Neuron (in vitro differentiated cells): Measurements from ENCODE around the gene MRPL14.

Experiments used
- H2AFZ ChIP-seq: one replicate; pipeline ENCODE4 v1.6.1; 2013; ENCODE audit warnings: low read depth, mild to moderate bottlenecking, inconsistent platforms, low read length, moderate library complexity
- H3K27me3 ChIP-seq: one replicate; pipeline ENCODE4 v1.6.1; 2013; ENCODE audit warnings: low read length; ENCODE audit not compliant: insufficient read depth
- H3K36me3 ChIP-seq: one replicate; pipeline ENCODE4 v1.6.1; 2013; ENCODE audit warnings: low read length; ENCODE audit not compliant: insufficient read depth
- H3K4me1 ChIP-seq: one replicate; pipeline ENCODE4 v1.6.1; 2013; ENCODE audit warnings: low read length; ENCODE audit not compliant: insufficient read depth
- H3K4me3 ChIP-seq: 2 replicates; pipeline ENCODE4 v1.5.1; 2013; ENCODE audit warnings: mild to moderate bottlenecking, low read length, moderate library complexity
- H3K9me3 ChIP-seq: one replicate; pipeline ENCODE4 v1.6.1; 2013; ENCODE audit warnings: low read length

The MRPL14 gene

DNA sequence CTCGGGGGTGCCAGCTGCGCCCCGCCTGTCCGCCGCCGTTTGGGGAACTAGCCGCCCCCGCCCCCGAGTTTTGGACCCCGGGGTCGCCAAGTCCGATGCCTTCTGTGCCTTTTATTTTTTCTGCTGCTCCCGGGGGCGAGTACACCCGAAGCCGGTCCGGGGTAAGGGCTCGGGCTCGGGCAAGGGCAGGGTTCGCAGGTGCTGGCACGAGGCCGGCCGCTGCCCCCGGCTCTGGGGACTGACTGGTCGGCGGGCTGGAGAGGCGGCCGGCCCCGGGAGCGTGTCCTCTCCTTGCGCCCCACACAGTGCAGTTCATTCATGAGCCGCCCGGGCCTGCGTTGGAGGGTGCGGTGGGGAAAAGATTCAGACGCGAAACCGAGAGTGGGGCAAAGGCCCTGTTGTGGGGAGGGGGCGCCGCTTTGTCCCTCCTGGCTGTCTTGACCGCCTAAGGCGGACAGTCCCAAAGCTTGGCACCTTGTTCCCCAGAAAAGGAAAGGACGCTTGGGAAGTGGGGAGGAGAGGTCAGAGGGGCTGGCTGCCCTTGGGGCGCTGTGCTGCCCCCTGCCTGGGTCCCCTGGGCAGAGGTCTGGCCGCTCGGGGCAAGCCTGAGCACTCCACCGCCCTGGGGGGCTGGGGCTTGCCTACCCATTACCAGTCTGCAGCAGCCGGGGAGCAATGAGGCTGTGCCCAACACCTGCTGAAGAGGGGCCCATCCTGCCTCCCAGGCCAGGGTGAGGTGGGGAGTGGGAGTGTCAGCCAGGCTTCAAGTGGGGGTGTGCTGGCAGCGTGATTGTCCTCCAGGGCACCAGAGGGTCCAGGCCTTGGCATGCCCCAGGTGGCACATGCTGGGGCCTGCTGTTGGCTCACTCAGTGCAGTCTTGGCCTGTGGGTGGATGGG lies 1.0 kb upstream of the MRPL14 start:
- Histone ChIP-seq H3K27me3 (no peaks in the 10 kb centered on the region), H3K9me3 (no peaks in the 10 kb centered on the region), H2AFZ (peak overlapping the region; percentile 88), H3K4me3 (peak overlapping the region; percentile 86), H3K36me3 (peaks cover 3% of the 10 kb centered on the region), H3K4me1 (peaks cover 34% of the 10 kb centered on the region)

DNA sequence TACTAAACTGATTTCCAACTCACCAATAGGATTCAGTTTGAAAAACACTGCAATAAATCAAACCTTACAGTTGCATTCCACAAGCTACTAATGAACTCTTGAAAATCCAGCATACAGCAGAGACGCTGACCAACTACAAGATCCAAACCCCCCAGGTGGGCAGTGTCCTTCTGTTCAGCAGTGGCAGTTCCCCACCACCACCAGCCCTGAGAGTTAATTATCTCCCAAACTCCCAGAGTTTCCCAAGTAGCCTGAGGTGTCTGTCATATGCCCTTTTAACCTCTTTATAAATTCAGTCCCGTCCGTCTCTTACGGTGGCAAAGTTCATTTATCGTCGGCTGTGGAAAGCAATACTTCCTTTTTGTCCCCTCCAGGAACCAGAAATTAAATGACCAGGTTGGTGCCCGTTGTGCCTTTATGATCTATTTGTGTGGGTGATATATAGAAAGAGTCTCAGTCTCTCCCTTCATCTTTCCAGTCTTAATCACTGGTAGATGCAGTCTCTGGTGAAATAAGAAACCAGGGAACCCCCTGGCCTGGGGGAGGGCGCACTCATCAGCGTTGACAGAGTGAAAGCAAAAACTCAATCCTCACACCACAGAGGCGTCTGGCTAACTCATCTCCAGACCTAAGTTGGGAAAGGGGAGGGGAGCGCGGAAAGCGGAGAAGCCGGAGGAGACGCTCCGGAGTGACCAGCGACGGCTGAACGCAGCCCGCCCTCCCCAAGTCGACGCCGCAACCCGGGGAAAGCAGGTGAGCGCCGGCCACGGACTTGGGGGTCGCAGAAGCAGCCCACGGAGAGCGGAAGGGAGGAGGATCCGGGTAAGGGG lies 717 bp downstream of the MRPL14 start:
- Histone ChIP-seq H3K27me3 (no peaks in the 10 kb centered on the region), H3K4me1 (peaks cover 38% of the 10 kb centered on the region), H2AFZ (peak overlapping the region; percentile 59), H3K9me3 (no peaks in the 10 kb centered on the region), H3K36me3 (peaks cover 3% of the 10 kb centered on the region), H3K4me3 (peak overlapping the region; percentile 73)

DNA sequence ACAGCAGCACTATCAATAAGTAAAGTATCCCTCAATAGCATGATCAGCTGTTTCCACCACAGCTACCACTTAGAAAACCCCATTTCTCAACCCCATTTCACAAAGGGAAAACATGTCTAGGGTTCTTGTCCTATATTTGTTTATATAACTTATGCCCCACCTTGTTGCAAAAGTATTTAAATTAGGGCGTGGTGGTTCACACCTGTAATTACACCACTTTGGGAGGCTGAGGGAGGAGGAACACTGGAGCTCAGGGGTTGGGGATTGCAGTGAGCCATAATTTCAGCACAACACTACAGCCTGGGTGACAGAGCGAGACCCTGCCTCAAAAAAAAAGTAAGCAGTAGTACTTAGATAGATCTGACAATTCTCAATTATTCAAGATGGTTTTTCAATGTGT lies 3.7 kb downstream of the MRPL14 start:
- no peak overlapping the region for H3K4me3 ChIP-seq
- no peaks in the 10 kb centered on the region for H3K9me3 ChIP-seq
- peaks cover 36% of the 10 kb centered on the region for H3K4me1 ChIP-seq
- peaks cover 3% of the 10 kb centered on the region for H3K36me3 ChIP-seq
- H3K27me3 ChIP-seq = no peaks in the 10 kb centered on the region
- no peak overlapping the region for H2AFZ ChIP-seq

DNA sequence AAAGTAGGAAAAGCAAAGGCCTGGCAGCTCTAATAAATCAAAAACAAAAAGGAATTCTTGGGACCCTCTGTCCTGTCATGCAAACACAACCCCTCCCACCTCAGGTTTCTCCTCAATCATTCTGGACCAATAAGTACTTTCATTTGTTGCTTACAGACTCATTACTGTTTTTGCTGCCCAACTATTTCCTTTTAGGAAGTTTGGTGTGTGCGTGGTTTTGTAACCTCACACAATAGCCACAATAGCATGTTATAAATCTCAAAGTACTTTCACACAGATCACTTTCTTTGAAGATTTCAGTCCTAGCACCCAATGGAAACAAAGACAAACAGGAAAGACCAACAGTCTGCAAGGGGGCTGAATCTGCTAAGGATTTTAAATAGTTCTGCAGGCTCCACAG lies 4.5 kb downstream of the MRPL14 start:
- Histone ChIP-seq H3K9me3 (no peaks in the 10 kb centered on the region), H3K4me3 (no peak overlapping the region), H2AFZ (no peak overlapping the region), H3K36me3 (peaks cover 3% of the 10 kb centered on the region), H3K27me3 (no peaks in the 10 kb centered on the region), H3K4me1 (peaks cover 31% of the 10 kb centered on the region)

DNA sequence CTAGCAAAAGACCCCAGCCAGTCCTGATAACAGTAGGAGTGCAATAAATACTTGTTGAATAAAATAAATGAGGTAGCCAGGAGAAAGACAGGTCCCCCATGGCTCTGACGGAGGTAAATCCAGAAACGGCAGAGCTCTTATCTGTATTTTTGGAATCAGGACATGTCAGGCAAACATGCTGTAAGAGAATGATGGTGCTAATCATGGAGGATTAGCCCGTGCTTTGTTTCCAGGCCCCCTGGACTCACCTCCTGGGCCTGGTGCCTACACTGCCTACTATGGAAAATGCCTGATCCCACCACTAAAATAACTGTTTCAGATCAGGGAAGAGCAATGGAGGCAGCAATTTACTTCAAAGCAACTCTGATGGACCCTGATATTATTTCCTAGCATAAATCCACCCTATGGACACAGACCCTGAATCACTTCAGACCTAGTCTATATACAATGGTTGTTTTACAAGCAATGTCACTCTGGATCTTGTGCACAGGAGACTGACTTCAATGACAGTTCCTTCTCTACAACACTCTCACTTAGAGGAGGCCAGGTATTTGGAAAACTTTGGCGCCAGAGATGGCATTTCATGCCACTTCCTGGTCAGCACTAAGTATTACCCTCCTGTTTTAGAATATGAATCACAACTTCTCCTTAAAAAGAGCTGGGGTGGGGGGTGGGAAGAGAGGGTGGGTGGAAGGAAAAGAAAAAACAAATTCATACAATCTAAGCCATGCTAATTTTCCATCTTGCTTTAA lies 6.4 kb downstream of the MRPL14 start:
- no peak overlapping the region for H2AFZ ChIP-seq

DNA sequence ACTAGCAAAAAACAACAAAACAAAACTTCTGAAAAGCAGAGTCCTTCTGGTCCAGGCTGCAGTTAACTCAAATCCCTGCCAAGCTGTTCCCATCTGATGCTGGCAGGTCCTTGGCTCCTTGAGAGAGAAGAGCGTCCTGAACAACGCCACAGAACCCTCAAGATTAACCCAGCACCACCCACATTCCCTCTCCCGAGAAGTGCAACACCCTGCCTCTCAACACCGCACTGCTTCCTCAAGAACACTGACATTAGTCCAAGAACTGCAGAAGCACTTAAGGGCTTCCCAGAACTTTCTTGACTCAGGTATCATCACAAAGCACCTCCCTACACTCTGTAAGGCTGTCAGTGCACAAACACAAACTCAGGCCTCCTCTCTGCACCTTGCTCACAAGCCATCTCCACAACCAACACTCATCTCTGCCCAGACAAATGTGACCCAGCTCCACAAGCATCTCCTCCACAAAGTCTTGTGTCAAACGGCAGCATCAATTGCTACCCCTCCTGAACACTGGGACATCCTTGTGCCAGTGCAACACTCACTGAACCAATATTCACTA lies 7.5 kb downstream of the MRPL14 start:
- H3K4me1 ChIP-seq = peaks cover 16% of the 10 kb centered on the region
- H3K4me3 ChIP-seq = no peak overlapping the region

More for the DNA sequence above, 6.4 kb downstream of the MRPL14 start:
- Histone ChIP-seq H3K36me3 (peaks cover 7% of the 10 kb centered on the region), H3K4me3 (no peak overlapping the region), H3K4me1 (peaks cover 24% of the 10 kb centered on the region), H3K9me3 (no peaks in the 10 kb centered on the region), H3K27me3 (no peaks in the 10 kb centered on the region)

DNA sequence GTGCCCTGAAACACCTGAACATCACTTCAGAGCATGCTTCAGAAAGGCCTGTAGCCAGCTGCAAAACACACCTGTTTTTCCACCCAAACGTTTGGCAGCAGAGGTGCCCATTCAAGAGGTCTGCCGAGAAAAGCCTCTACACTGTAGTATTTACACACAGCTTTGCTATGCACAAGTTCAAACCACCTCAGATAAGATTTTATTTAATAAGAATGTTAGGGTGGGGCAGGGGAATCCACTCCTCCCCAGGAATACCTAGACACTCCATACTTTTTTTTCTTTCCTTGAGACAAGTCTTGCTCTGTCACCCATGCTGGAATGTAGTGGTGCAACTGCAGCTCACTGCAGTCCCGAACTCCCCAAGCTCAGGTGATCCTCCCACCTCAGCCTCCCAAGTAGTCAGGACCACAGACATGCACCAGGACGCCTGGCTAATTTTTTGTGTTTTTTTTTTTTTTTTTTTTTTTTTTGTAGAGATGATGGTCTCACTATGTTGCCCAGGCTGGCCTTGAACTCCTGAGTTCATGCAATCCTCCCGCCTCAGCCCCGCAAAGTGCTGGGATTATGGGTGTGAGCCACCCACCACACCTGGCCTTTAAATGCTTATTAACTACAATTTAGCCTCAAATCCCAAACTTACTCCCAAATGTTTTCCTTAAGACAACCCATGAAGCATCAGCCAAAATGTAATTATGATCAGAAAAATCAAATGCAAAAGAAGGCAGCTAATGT lies 9.7 kb downstream of the MRPL14 start:
- H3K27me3 ChIP-seq = no peaks in the 10 kb centered on the region
- H3K36me3 ChIP-seq = peaks cover 28% of the 10 kb centered on the region
- no peak overlapping the region for H3K4me3 ChIP-seq

More for the DNA sequence above, 7.5 kb downstream of the MRPL14 start:
- no peaks in the 10 kb centered on the region for H3K27me3 ChIP-seq
- H2AFZ ChIP-seq = no peak overlapping the region
- no peaks in the 10 kb centered on the region for H3K9me3 ChIP-seq
- peaks cover 16% of the 10 kb centered on the region for H3K36me3 ChIP-seq

DNA sequence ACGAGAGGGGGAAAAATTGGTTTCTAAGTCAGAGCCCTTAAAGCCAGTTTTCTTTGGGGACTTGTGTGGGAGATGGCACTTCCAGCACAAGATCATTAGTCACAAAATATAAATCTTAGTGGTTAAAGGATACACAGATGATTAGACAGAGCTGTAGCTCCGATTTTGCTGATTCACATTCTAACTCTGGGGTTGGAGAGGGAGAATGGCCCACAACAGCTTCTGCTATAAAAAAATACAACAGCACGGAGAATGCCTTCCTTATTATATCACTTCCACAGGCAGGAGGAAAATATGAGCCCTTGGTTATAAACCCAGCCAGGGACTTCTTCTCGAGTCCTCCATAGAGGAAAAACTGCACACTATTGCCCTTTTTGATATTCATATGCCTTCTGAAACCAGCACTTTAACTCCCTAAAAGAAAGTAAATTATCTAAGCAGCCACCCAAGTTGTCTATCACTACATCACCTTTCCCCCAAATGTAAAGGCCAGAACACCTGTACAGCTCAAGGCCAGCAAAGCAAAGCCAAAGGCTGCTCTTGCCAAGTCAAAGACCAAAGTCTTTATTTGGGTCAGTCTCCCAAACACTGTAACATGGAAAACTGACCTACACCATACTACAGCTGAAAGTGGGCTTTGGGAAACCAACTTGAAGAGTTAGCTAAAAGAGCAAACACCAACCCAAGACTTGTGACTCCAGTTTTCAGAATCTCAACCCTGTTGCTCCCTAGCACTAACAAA lies 10.4 kb downstream of the MRPL14 start:
- no peak overlapping the region for H3K4me3 ChIP-seq
- H2AFZ ChIP-seq = no peak overlapping the region
- no peaks in the 10 kb centered on the region for H3K4me1 ChIP-seq
- no peaks in the 10 kb centered on the region for H3K27me3 ChIP-seq
- no peaks in the 10 kb centered on the region for H3K9me3 ChIP-seq
- H3K36me3 ChIP-seq = peaks cover 33% of the 10 kb centered on the region

More for the DNA sequence above, 9.7 kb downstream of the MRPL14 start:
- no peaks in the 10 kb centered on the region for H3K9me3 ChIP-seq
- H3K4me1 ChIP-seq = peaks cover 2% of the 10 kb centered on the region
- H2AFZ ChIP-seq = no peak overlapping the region

DNA sequence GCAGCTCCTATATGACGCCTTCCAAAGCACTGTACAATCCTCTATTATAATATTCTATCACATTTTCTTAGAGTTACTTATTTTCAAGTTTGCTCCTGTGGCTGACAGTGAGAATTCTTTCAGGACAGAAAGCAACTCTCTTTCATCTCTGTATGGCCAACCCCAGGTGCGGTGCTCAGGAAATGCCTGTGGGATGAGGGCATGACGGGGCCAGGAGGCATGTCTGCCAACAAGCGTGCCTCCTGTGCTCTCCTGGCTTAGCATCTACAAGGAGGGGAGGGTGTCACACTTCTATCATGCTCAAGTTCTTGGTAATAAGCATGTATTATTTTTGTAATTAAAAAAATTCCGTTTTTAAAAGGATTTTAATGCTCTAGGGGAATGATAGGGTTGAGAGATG lies 11.4 kb downstream of the MRPL14 start:
- no peak overlapping the region for H3K4me3 ChIP-seq

DNA sequence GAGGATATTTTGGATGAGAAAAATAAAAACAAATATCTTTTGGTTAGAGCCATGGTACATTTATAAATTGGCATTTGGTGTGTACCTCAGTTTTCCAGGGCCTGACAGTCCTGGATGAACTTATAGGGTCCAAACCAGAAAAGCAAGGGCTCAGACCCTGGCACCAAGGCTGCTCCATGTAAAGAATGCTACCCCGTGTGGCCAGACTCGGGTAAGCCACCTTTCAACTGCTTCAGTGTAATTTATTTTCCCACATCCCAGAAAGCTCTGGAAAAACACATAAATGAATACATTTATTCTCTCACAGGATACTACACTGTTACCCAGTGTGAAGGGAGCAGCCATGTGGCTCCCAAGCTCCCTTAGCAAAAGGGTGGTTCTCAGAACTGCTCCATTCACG lies 13.8 kb downstream of the MRPL14 start:
- H3K36me3 ChIP-seq = peaks cover 57% of the 10 kb centered on the region

More for the DNA sequence above, 11.4 kb downstream of the MRPL14 start:
- H3K36me3 ChIP-seq = peaks cover 43% of the 10 kb centered on the region
- H3K4me1 ChIP-seq = no peaks in the 10 kb centered on the region
- H3K27me3 ChIP-seq = no peaks in the 10 kb centered on the region
- H2AFZ ChIP-seq = no peak overlapping the region
- no peaks in the 10 kb centered on the region for H3K9me3 ChIP-seq

DNA sequence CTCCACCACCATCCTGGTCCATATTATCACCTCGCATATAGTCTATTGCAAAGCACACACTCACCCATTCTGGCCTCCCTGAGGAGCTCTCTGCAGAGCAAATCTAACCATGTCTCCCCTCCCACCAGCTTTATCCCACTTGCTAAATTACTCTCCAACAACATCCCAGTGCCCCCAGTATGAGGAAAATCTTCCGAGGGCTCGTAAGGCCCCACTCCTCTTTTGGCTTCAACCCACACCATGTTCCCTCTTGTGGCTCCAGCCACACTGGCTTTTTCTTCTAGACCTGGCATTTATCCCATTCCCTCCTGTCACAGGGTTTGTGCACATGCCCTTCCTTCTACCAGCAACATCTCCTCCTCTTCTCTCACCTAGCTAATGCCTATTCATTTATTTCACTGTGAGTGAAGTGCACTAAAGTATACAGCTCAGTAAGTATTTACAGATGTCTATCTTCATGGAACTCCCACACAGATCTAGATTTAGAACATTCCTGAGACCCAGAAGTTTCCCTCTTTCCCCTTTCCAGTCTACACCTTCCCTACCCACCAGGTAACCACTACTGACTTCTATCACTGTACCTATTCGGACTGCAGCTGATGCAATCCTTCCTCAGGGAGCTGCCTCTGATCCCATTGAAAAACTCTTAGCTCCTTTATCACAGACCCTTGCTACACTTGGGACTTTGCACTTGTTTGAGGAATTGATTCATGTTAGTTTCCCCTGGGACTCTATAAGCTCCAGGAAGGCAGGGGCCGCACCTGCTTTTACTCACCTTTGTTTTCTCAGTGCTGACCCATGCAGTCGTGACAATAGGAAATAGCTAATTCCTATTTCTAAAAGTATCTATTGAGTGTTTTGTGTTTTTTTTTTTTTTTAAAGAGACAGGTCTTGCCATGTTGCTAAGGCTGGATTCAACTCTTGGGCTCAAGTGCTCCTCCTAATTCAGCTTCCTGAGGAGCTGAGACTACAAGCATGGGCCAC lies 15.5 kb downstream of the MRPL14 start:
- peaks cover 68% of the 10 kb centered on the region for H3K36me3 ChIP-seq
- no peaks in the 10 kb centered on the region for H3K27me3 ChIP-seq

More for the DNA sequence above, 13.8 kb downstream of the MRPL14 start:
- Histone ChIP-seq H3K9me3 (no peaks in the 10 kb centered on the region), H2AFZ (no peak overlapping the region), H3K4me3 (no peak overlapping the region), H3K27me3 (no peaks in the 10 kb centered on the region), H3K4me1 (no peaks in the 10 kb centered on the region)

More for the DNA sequence above, 15.5 kb downstream of the MRPL14 start:
- Histone ChIP-seq H3K9me3 (no peaks in the 10 kb centered on the region), H3K4me3 (no peak overlapping the region), H3K4me1 (no peaks in the 10 kb centered on the region), H2AFZ (no peak overlapping the region)
